ENCODE results near the gene C17orf114.
A peak's percentile ranks its signal among the peaks of the same experiment; 100 is the strongest.

C17orf114 gene

GRCh38 chr17:4789951-4790704 lies 12.0 kb downstream of the C17orf114 start (continued):
- peak; percentile 82 for TF ChIP-seq ZHX1 (CRISPR knock-in tag; IDR thresholded peaks at IDR 0.05; ENCODE audit: low read depth)
- TF ChIP-seq U2AF1 (optimal IDR thresholded peaks at IDR 0.05; ENCODE audit: low read depth, low read length) = no peak
- no peak; the same call in 1 of the 2 replicates for TF ChIP-seq REPIN1 (CRISPR knock-in tag; IDR thresholded peaks at IDR 0.05; ENCODE audit: borderline replicate concordance, low read depth)
- peak; percentile 78 for TF ChIP-seq ZBTB21 (CRISPR knock-in tag; IDR thresholded peaks at IDR 0.05)
- TF ChIP-seq RFX3 (CRISPR knock-in tag; IDR thresholded peaks at IDR 0.05) = no peak
- TF ChIP-seq ZNF407 (CRISPR knock-in tag; IDR thresholded peaks at IDR 0.05; ENCODE audit: not compliant biosample characterization) = no peak
- no peak for TF ChIP-seq ARNT (IDR thresholded peaks at IDR 0.05)
- no peak; the same call in 1 of the 2 replicates for TF ChIP-seq SNAPC2 (CRISPR knock-in tag; IDR thresholded peaks at IDR 0.05)
- no peak for TF ChIP-seq KIAA2018 (CRISPR knock-in tag; IDR thresholded peaks at IDR 0.05; ENCODE audit: borderline replicate concordance)
